ENCODE results near the gene INO80.
"Not testable (repeated sequence)": the region's sequence is repeated elsewhere in the genome, so short reads cannot be mapped to it uniquely, and the experiment has no call there.

Gene INO80

DNA sequence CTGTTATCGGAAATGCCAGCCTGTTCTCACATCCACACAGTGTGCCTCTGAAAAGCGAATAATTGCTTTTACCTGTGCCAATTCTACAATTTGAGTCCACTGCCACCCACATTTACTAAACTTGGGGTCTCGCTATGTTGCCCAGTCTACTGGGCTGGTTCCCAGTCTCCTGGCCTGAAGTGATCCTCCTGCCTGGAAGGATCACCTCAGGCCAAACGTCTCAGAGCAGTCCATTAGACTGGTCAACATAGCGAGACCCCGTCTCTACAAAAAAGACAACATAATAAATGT lies 827 bp upstream of the INO80 start:
- DNase-seq: no peak

GRCh38 chr15:41115652-41116115 lies 396 bp downstream of the INO80 start:
- no peak for DNase-seq

DNA sequence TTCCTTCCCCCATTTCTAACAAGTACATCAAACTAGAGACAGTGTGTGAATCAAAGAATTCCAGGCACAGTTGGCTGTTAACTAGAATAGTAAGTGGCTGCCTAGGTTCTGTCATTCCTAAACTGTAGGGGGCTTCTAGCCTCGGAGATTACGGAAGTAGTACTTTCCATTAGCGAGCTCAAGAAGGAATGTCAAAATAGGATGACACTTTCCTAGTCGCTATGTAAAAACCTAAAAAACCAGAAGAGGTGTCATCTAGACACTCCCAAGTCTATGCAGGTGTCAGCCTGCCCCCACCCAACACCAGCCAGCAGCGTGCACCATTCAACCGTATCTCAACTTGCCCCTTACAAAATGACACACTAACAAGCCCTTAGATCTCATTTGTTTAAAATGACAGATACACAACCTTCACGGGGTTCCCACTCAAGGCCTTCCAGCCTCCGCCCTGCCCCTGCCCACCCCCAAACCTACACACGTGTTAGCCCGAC lies 874 bp downstream of the INO80 start:
- DNase-seq: no peak

- DNase-seq: no peak
These were observed 9.1 kb downstream of the INO80 start for GRCh38 chr15:41106947-41107346.

GRCh38 chr15:41105348-41106334 lies 10.4 kb downstream of the INO80 start:
- DNase-seq: no peak

DNA sequence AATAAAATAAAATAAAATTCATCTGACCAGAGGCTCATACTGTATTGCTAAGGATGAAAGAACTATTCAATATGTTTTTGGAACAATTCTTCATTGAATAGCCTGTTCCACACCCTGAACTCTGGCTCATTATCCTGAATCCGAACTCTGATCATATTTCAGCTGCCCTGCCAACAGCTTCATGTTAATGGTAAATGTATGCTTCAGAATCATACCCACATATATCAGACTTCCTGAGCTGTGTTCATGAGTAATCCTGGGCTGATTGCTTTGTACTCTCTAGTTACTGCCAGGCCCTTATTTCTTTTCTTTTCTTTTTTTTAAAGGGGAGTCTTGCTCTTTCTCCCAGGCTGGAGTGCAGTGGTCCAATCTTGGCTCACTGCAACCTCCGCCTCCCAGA lies 11.8 kb downstream of the INO80 start:
- DNase-seq: no peak

GRCh38 chr15:41102854-41103253 lies 13.2 kb downstream of the INO80 start:
- no peak for DNase-seq

DNA sequence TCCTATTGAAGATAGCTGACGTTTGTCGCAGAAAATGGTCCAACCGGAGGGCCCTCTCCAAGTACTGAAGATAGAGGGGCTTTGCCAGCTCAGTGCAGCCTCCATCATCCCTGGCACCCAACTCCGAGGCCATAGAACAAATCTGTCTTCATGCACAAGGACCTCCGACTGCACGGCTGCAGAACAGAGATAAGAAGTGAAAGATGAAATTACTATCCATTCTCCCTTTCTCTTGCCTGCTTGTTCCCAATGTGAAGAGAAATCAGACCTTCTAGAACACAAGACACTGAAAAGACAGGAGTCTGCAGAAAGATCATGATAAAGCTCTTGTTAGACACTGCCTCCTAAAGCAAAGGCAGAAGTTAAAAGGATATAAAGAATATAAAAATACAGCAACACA lies 19.9 kb downstream of the INO80 start:
- no peak for DNase-seq

- DNase-seq: no peak
These were observed 31.1 kb downstream of the INO80 start for GRCh38 chr15:41085029-41085428.

DNA sequence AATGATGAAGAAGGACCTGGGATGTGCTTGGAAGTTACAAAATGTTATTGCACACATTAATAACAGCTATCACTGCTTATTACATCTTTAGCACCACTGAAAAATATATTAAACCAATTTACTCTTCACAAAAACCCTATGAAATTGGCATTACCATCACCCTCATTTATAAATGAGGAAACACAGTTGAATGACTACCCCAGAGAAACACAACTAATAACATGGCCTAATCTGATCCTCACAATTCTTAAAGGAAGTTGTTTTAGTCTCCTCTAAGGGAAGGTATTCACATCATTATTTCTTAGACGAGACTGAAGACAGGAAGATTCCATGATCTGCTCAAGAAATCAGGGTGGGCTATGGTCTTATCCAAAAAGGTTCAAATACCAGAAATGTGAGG lies 35.9 kb downstream of the INO80 start:
- no peak for DNase-seq

DNA sequence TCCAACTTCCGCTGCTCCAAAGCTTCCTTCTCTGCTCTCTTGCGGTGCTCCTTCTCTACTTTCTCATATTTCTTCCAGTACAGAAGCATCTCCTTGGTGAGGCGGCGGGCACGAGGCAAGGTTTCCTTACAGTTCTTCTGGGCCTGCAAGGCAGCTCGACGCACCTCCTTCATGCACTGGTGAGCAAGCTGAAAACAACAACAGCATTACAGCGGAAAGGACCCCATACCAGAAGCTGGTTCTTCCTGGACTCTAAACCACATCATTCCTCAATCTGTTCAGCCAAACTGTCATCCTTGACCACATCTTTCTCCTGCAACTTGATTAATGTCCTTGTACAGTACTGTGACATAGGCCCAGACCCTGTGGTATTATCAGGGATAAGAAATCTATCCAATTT lies 36.4 kb downstream of the INO80 start:
- DNase-seq: no peak

DNA sequence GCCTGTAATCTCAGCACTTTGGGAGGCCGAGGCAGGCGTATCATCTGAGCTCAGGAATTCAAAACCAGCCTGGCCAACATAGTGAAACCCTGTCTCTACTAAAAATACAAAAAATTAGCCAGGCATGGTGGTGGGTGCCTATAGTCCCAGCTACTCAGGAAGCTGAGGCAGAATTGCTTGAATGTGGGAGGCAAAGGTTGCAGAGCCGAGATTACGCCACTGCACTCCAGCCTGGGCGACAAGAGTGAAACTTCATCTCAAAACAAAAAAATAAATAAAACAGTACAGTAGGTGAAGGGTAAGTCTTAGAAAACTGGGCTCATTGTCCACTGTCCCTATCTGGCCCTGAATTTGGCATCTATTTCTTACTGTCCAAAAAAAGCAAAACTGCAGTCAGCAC lies 37.2 kb downstream of the INO80 start:
- DNase-seq: not testable (repeated sequence)

GRCh38 chr15:41078125-41078524 lies 38.0 kb downstream of the INO80 start:
- no peak for DNase-seq

- no peak for DNase-seq
These were observed 43.1 kb downstream of the INO80 start for GRCh38 chr15:41073028-41073427.

DNA sequence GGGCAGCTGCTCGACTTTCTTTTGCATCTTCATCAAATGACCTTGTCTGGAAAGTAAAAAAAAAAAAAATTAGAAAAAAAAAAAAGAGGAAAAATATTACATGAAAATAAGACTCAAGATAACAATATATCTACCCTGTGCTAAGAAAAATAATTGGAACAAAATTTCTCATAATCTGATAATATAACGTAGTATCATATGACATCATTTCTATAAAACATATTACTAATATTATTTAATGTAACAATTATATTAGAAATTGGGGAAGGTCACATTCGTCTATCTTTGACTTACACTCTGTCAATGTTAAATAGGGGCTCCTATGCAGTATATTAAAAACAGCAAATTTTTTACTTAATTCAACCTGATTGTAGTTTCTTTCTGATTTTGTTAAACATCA lies 44.1 kb downstream of the INO80 start:
- DNase-seq: no peak

- no peak for DNase-seq
These were observed 49.6 kb downstream of the INO80 start for GRCh38 chr15:41066516-41066915.

DNA sequence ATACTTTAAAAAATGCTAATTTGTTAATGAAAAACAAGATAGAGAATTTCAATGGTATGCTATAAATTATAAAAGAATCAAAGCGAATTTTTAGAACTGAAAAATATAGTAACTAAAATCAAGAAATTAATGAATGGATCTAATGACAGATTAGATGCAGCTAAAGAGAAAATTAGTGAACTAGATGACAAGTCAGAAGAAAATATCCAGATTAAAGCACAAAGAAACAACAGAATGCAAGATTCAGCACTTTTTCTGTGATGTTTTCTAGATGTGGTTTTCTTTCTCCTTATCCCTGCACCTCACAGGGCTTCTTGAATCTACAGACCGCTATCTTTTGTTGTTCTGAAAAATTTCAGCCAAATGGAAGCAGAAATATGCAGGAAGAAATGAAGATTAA lies 54.4 kb downstream of the INO80 start:
- no peak for DNase-seq

GRCh38 chr15:41060505-41060904 lies 55.6 kb downstream of the INO80 start:
- no peak for DNase-seq

DNA sequence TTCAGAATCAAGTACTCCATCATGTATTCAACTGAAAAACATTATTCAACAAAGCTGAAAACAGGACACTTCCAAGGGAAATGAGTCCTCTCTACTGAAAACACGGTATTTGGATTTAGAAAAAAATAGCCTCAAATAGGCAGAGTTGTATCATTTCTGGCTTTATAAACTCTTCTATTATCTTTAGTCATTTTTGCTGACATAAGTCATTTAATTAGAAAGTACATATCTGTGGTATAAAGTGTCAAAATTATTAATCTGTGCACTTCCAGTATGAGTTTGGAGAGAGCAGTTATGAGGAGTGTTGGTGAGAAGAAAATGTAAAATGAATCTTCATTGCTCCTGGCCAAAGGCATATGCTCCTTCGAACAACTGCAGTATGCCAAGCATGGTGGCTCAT lies 59.3 kb downstream of the INO80 start:
- no peak for DNase-seq

DNA sequence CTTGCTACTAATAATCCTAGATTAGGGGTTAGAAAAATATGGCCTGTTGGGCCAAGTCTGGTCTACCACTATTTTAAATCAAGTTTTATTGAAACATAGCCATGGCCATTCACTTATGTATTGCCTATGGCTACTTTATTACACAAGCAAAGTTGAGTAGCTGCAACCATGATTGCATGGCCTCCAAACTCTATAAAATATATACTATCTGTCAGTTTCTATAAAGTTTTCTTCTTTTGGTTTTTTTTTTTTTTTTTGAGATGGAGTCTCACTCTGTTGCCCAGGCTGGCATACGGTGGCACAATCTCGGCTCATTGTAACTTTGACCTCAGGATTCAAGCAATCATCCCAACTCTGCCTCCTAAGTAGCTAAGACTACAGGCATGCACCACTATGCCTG lies 60.4 kb downstream of the INO80 start:
- no peak for DNase-seq

DNA sequence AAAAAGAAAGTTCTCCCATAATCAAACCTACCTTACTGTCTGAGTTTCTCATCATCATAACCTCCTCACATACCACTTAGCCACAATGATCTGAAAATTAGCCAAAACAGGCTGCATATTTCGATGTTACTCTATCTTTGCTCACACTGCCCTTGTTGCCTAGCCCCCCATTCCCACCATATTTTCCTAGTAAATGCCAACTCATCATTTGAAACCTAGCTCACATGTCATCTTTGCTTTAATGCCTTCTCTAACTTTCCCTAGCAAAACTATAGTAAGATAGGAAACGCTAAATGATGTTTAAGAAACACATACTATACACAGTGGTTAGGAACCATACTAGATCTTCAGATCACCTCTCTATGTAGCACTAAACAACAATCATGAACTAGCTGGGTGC lies 64.9 kb downstream of the INO80 start:
- no peak for DNase-seq

DNA sequence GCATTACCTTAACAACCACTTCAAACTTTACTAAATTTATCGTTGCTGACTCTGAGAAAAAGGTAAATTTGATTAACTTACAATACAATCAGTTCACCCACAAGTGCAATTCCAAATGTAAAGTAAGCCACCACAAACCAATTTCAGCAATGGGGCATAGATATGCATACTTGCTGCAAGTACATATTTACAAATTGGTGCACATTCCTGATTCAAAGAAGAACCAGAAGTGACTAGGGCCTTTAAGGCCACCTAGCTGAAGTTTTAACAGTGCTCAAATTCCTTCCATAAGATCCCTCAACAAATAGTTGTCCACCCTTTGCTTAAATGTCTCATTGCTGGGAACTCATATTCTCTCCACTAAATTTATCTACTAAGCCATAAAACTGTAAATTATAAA lies 67.2 kb downstream of the INO80 start:
- DNase-seq: no peak

- DNase-seq: no peak
These were observed 67.7 kb downstream of the INO80 start for GRCh38 chr15:41048397-41048796.

GRCh38 chr15:41047474-41047873 lies 68.6 kb downstream of the INO80 start:
- DNase-seq: no peak
